Umbilical cord (tissue), 2 donors: ENCODE results near the gene PDE4B. TPM values are rescaled to one million over a fixed set of nuclear protein-coding genes. Genes with fewer than 3 reads are reported as not detected.
A peak's percentile ranks its signal among the peaks of the same experiment; 100 is the strongest.

Source experiments
- DNase-seq: peaks from one replicate; pipeline ENCODE4 v3.0.0-alpha.2; 2015; ENCODE audit warnings: low spot score
- total RNA-seq: library from RNA; depleted of rRNA; stranded (reverse); fragments of >200 nt; gene quantifications from one replicate; pipeline ENCODE4 v1.2.3, GENCODE V29; 2014; ENCODE audit warnings: low replicate concordance; ENCODE audit not compliant: insufficient read depth

PDE4B gene
- total RNA-seq, 1 donor from 2014 or later, result 61.6 TPM

- peak; percentile 61 for DNase-seq
Measured at GRCh38 chr1:66258404-66259105, 465.9 kb downstream of the PDE4B start.

- DNase-seq, result no peak
Measured at GRCh38 chr1:66261364-66261763, 468.7 kb downstream of the PDE4B start.

GRCh38 chr1:66262208-66262963 is 469.7 kb downstream of the PDE4B start:
- peak; percentile 68 for DNase-seq

GRCh38 chr1:66265268-66265667 is 472.6 kb downstream of the PDE4B start:
- DNase-seq, result no peak

GRCh38 chr1:66265796-66266195 is 473.1 kb downstream of the PDE4B start:
- no peak for DNase-seq

- no peak for DNase-seq
Measured at GRCh38 chr1:66266350-66266749, 473.7 kb downstream of the PDE4B start.

GRCh38 chr1:66266756-66267155 is 474.1 kb downstream of the PDE4B start:
- no peak for DNase-seq

GRCh38 chr1:66267201-66267940 is 474.7 kb downstream of the PDE4B start:
- DNase-seq, result no peak

- no peak for DNase-seq
Measured at GRCh38 chr1:66269222-66269621, 476.5 kb downstream of the PDE4B start.

- DNase-seq, result peak; percentile 79
Measured at GRCh38 chr1:66270119-66270812, 477.6 kb downstream of the PDE4B start.

GRCh38 chr1:66271216-66271903 is 478.7 kb downstream of the PDE4B start:
- DNase-seq, result peak; percentile 99

GRCh38 chr1:66271904-66272254 is 479.2 kb downstream of the PDE4B start:
- DNase-seq, result peak; percentile 79

GRCh38 chr1:66273656-66274055 is 481.0 kb downstream of the PDE4B start:
- peak; percentile 85 for DNase-seq

GRCh38 chr1:66274634-66275033 is 481.9 kb downstream of the PDE4B start:
- peak; percentile 74 for DNase-seq

- no peak for DNase-seq
Measured at GRCh38 chr1:66275083-66275482, 482.4 kb downstream of the PDE4B start.

- no peak for DNase-seq
Measured at GRCh38 chr1:66275601-66276023, 482.9 kb downstream of the PDE4B start.

- DNase-seq, result no peak
Measured at GRCh38 chr1:66276218-66276617, 483.5 kb downstream of the PDE4B start.

- DNase-seq, result no peak
Measured at GRCh38 chr1:66278260-66279021, 485.7 kb downstream of the PDE4B start.

GRCh38 chr1:66281808-66282207 is 489.1 kb downstream of the PDE4B start:
- DNase-seq, result no peak

- no peak for DNase-seq
Measured at GRCh38 chr1:66282343-66282852, 489.7 kb downstream of the PDE4B start.
